Mucosa of stomach (tissue), 1 donor: ENCODE measurements around the gene NPC1.
A peak's percentile ranks its signal among the peaks of the same experiment; 100 is the strongest.
"Not testable (repeated sequence)": the region's sequence is repeated elsewhere in the genome, so short reads cannot be mapped to it uniquely, and the experiment has no call there.

Experiments used
- H3K27me3 ChIP-seq: one replicate; pipeline ENCODE4 v1.7.0; 2013; ENCODE audit warnings: mild to moderate bottlenecking, low read length; ENCODE audit not compliant: control insufficient read depth, insufficient read depth
- H3K36me3 ChIP-seq: one replicate; pipeline ENCODE4 v1.7.0; 2013; ENCODE audit warnings: low read length; ENCODE audit not compliant: control insufficient read depth, insufficient read depth
- H3K4me1 ChIP-seq: one replicate; pipeline ENCODE4 v1.7.0; 2013; ENCODE audit warnings: mild to moderate bottlenecking, low read length; ENCODE audit not compliant: control insufficient read depth, insufficient read depth
- H3K4me3 ChIP-seq: one replicate; pipeline ENCODE4 v1.7.0; 2013; ENCODE audit warnings: low read length
- H3K9ac ChIP-seq: one replicate; pipeline ENCODE4 v1.7.0; 2013; ENCODE audit warnings: mild to moderate bottlenecking, low read length, moderate library complexity
- H3K9me3 ChIP-seq: one replicate; pipeline ENCODE4 v1.7.0; 2013; ENCODE audit warnings: mild to moderate bottlenecking, low read length, moderate library complexity; ENCODE audit not compliant: control insufficient read depth
- donor health status: Pancreatic carcinoma.

Gene NPC1

GRCh38 chr18:23502516-23503037 lies 83.7 kb downstream of the NPC1 start:
- H3K27me3 ChIP-seq: no peaks in the 10 kb centered on the region
- H3K9me3 ChIP-seq: no peaks in the 10 kb centered on the region
- H3K4me3 ChIP-seq: peak overlapping the region; percentile 77
- peaks cover 30% of the 10 kb centered on the region for H3K4me1 ChIP-seq
- H3K36me3 ChIP-seq: no peaks in the 10 kb centered on the region
- H3K9ac ChIP-seq: peak overlapping the region; percentile 88

- peaks cover 30% of the 10 kb centered on the region for H3K4me1 ChIP-seq
- H3K36me3 ChIP-seq: no peaks in the 10 kb centered on the region
- no peak overlapping the region for H3K9ac ChIP-seq
- no peak overlapping the region for H3K4me3 ChIP-seq
- no peaks in the 10 kb centered on the region for H3K27me3 ChIP-seq
- H3K9me3 ChIP-seq: no peaks in the 10 kb centered on the region
Observed at GRCh38 chr18:23501626-23502025, 84.7 kb downstream of the NPC1 start.

- H3K4me1 ChIP-seq: peaks cover 27% of the 10 kb centered on the region
- no peaks in the 10 kb centered on the region for H3K27me3 ChIP-seq
- no peaks in the 10 kb centered on the region for H3K36me3 ChIP-seq
- no peak overlapping the region for H3K9ac ChIP-seq
- no peak overlapping the region for H3K4me3 ChIP-seq
- H3K9me3 ChIP-seq: no peaks in the 10 kb centered on the region
Observed at GRCh38 chr18:23499291-23499781, 87.0 kb downstream of the NPC1 start.

GRCh38 chr18:23498877-23499276 lies 87.4 kb downstream of the NPC1 start:
- Histone ChIP-seq H3K27me3 (no peaks in the 10 kb centered on the region), H3K9ac (no peak overlapping the region), H3K36me3 (no peaks in the 10 kb centered on the region), H3K9me3 (no peaks in the 10 kb centered on the region), H3K4me3 (no peak overlapping the region), H3K4me1 (peaks cover 24% of the 10 kb centered on the region)

GRCh38 chr18:23498117-23498516 lies 88.2 kb downstream of the NPC1 start:
- Histone ChIP-seq H3K9me3 (no peaks in the 10 kb centered on the region), H3K27me3 (no peaks in the 10 kb centered on the region), H3K4me3 (no peak overlapping the region), H3K36me3 (no peaks in the 10 kb centered on the region), H3K4me1 (peaks cover 24% of the 10 kb centered on the region), H3K9ac (no peak overlapping the region)

GRCh38 chr18:23495723-23496440 lies 90.4 kb downstream of the NPC1 start:
- Histone ChIP-seq H3K4me1 (peaks cover 17% of the 10 kb centered on the region), H3K9ac (no peak overlapping the region), H3K4me3 (no peak overlapping the region), H3K27me3 (no peaks in the 10 kb centered on the region), H3K9me3 (no peaks in the 10 kb centered on the region), H3K36me3 (no peaks in the 10 kb centered on the region)

GRCh38 chr18:23494992-23495391 lies 91.3 kb downstream of the NPC1 start:
- H3K9me3 ChIP-seq: no peaks in the 10 kb centered on the region
- H3K36me3 ChIP-seq: no peaks in the 10 kb centered on the region
- no peak overlapping the region for H3K4me3 ChIP-seq
- peaks cover 17% of the 10 kb centered on the region for H3K4me1 ChIP-seq
- H3K9ac ChIP-seq: no peak overlapping the region
- H3K27me3 ChIP-seq: no peaks in the 10 kb centered on the region

- no peak overlapping the region for H3K9ac ChIP-seq
- H3K9me3 ChIP-seq: no peaks in the 10 kb centered on the region
- no peaks in the 10 kb centered on the region for H3K36me3 ChIP-seq
- H3K4me3 ChIP-seq: no peak overlapping the region
- H3K4me1 ChIP-seq: peaks cover 13% of the 10 kb centered on the region
- H3K27me3 ChIP-seq: no peaks in the 10 kb centered on the region
Observed at GRCh38 chr18:23493654-23494053, 92.7 kb downstream of the NPC1 start.

- H3K27me3 ChIP-seq, H3K4me1 ChIP-seq, H3K9ac ChIP-seq, H3K36me3 ChIP-seq, H3K9me3 ChIP-seq, H3K4me3 ChIP-seq: not testable (repeated sequence)
Observed at GRCh38 chr18:23489586-23489985, 96.7 kb downstream of the NPC1 start.

- peak overlapping the region; percentile 73 for H3K9ac ChIP-seq
- no peaks in the 10 kb centered on the region for H3K36me3 ChIP-seq
- H3K4me3 ChIP-seq: peak overlapping the region; percentile 9
- H3K4me1 ChIP-seq: peaks cover 10% of the 10 kb centered on the region
- no peaks in the 10 kb centered on the region for H3K27me3 ChIP-seq
- H3K9me3 ChIP-seq: no peaks in the 10 kb centered on the region
Observed at GRCh38 chr18:23487738-23488570, 98.4 kb downstream of the NPC1 start.

- H3K9ac ChIP-seq: no peak overlapping the region
- no peaks in the 10 kb centered on the region for H3K9me3 ChIP-seq
- H3K36me3 ChIP-seq: no peaks in the 10 kb centered on the region
- H3K27me3 ChIP-seq: no peaks in the 10 kb centered on the region
- H3K4me3 ChIP-seq: no peak overlapping the region
- H3K4me1 ChIP-seq: peaks cover 12% of the 10 kb centered on the region
Observed at GRCh38 chr18:23485386-23485785, 100.9 kb downstream of the NPC1 start.

- Histone ChIP-seq H3K4me3 (no peak overlapping the region), H3K9me3 (no peaks in the 10 kb centered on the region), H3K27me3 (no peaks in the 10 kb centered on the region), H3K4me1 (peaks cover 12% of the 10 kb centered on the region), H3K36me3 (peaks cover 3% of the 10 kb centered on the region), H3K9ac (no peak overlapping the region)
Observed at GRCh38 chr18:23484561-23485182, 101.6 kb downstream of the NPC1 start.
